ENCODE measurements around the gene DUOXA1. TPM values are rescaled to one million over a fixed set of nuclear protein-coding genes. Genes with fewer than 3 reads are reported as not detected.

DUOXA1 gene
- polyA plus RNA-seq, 1 donor (not counting 4 experiments of a cell fraction or from before 2014, with no cell fraction given): 15.1 TPM

- peaks cover 9% of the 10 kb centered on the region for H3K27me3 ChIP-seq (ENCODE audit: control insufficient read depth, extremely low read depth, insufficient read depth, low read length)
- no peak overlapping the region for H3K9ac ChIP-seq (ENCODE audit: control insufficient read depth, extremely low read depth, insufficient read depth, low read length)
- H3K4me3 ChIP-seq (ENCODE audit: control insufficient read depth in 2 of 3, extremely low read depth in 1 of 3, insufficient read depth in 2 of 3, low read depth in 1 of 3, low read length in 3 of 3): no peak overlapping the region
- no peak for TF ChIP-seq EZH2 (IDR thresholded peaks at IDR 0.05; ENCODE audit: low read length)
- TF ChIP-seq CTCF (optimal IDR thresholded peaks at IDR 0.05 in 1 of 3, IDR thresholded peaks at IDR 0.05 in 1 of 3, conservative IDR thresholded peaks at IDR 0.05 in 1 of 3; ENCODE audit: extremely low read depth in 1 of 3, insufficient read depth in 2 of 3, low read length in 3 of 3): no peak
- H3K36me3 ChIP-seq (ENCODE audit: control insufficient read depth in 2 of 2, extremely low read depth in 1 of 2, insufficient read depth in 2 of 2, low read length in 2 of 2): no peaks in the 10 kb centered on the region
- no peaks in the 10 kb centered on the region for H3K9me1 ChIP-seq (ENCODE audit: control insufficient read depth, extremely low read depth, insufficient read depth, low read length)
- DNase-seq (ENCODE audit: low read depth, low spot score) (no peak), FAIRE-seq (no peak)
- H3K27ac ChIP-seq (ENCODE audit: control insufficient read depth, insufficient read depth, low read length): no peak overlapping the region
- H3K9me3 ChIP-seq (ENCODE audit: control insufficient read depth, low read depth, low read length): no peaks in the 10 kb centered on the region
- H3K79me2 ChIP-seq (ENCODE audit: control insufficient read depth, insufficient read depth, low read length): no peaks in the 10 kb centered on the region
- dilution Hi-C loops (cut with MboI; ENCODE audit: extremely low pct_ligation_motif_present, low sequenced_read_pairs): no loop called here
- H3K4me1 ChIP-seq (ENCODE audit: control insufficient read depth, extremely low read depth, insufficient read depth, low read length): no peaks in the 10 kb centered on the region
- H3K4me2 ChIP-seq (ENCODE audit: control insufficient read depth, extremely low read depth, insufficient read depth, low read depth, low read length): no peak overlapping the region
- H2AFZ ChIP-seq (ENCODE audit: control insufficient read depth, low read length): no peak overlapping the region
- H4K20me1 ChIP-seq (ENCODE audit: control insufficient read depth, extremely low read depth, insufficient read depth, low read length): no peaks in the 10 kb centered on the region
Measured at GRCh38 chr15:45099549-45100165, 30.0 kb downstream of the DUOXA1 start.

- Histone ChIP-seq H4K20me1 (ENCODE audit: control insufficient read depth, extremely low read depth, insufficient read depth, low read length) (no peaks in the 10 kb centered on the region), H3K4me3 (ENCODE audit: control insufficient read depth in 2 of 3, extremely low read depth in 1 of 3, insufficient read depth in 2 of 3, low read depth in 1 of 3, low read length in 3 of 3) (no peak overlapping the region), H3K9me3 (ENCODE audit: control insufficient read depth, low read depth, low read length) (no peaks in the 10 kb centered on the region), H3K36me3 (ENCODE audit: control insufficient read depth in 2 of 2, extremely low read depth in 1 of 2, insufficient read depth in 2 of 2, low read length in 2 of 2) (no peaks in the 10 kb centered on the region), H3K9ac (ENCODE audit: control insufficient read depth, extremely low read depth, insufficient read depth, low read length) (no peak overlapping the region), H3K79me2 (ENCODE audit: control insufficient read depth, insufficient read depth, low read length) (no peaks in the 10 kb centered on the region), H3K9me1 (ENCODE audit: control insufficient read depth, extremely low read depth, insufficient read depth, low read length) (no peaks in the 10 kb centered on the region), H3K27ac (ENCODE audit: control insufficient read depth, insufficient read depth, low read length) (no peak overlapping the region), H2AFZ (ENCODE audit: control insufficient read depth, low read length) (no peak overlapping the region), H3K4me2 (ENCODE audit: control insufficient read depth, extremely low read depth, insufficient read depth, low read depth, low read length) (no peak overlapping the region), H3K4me1 (ENCODE audit: control insufficient read depth, extremely low read depth, insufficient read depth, low read length) (no peaks in the 10 kb centered on the region), H3K27me3 (ENCODE audit: control insufficient read depth, extremely low read depth, insufficient read depth, low read length) (peaks cover 9% of the 10 kb centered on the region)
- dilution Hi-C loops (cut with MboI; ENCODE audit: extremely low pct_ligation_motif_present, low sequenced_read_pairs): no loop called here
- no peak for FAIRE-seq
- DNase-seq (ENCODE audit: low read depth, low spot score): no peak
- TF ChIP-seq EZH2 (IDR thresholded peaks at IDR 0.05; ENCODE audit: low read length) (no peak), CTCF (optimal IDR thresholded peaks at IDR 0.05 in 1 of 3, IDR thresholded peaks at IDR 0.05 in 1 of 3, conservative IDR thresholded peaks at IDR 0.05 in 1 of 3; ENCODE audit: extremely low read depth in 1 of 3, insufficient read depth in 2 of 3, low read length in 3 of 3) (no peak)
Measured at GRCh38 chr15:45097466-45097865, 32.2 kb downstream of the DUOXA1 start.

All from keratinocyte (primary cell).